ENCODE measurements around the gene ALDH2.
"Not testable (repeated sequence)": the region's sequence is repeated elsewhere in the genome, so short reads cannot be mapped to it uniquely, and the experiment has no call there.

Gene ALDH2

GRCh38 chr12:111798182-111798581 lies 31.4 kb downstream of the ALDH2 start:
- Histone ChIP-seq H3K27me3 (ENCODE audit: control insufficient read depth, insufficient read depth, low read length) (no peaks in the 10 kb centered on the region), H3K9me3 (ENCODE audit: control insufficient read depth, insufficient read depth, low read length) (no peaks in the 10 kb centered on the region), H3K9ac (ENCODE audit: low read depth, low read length) (no peak overlapping the region), H3K4me1 (ENCODE audit: control insufficient read depth, insufficient read depth, low read length) (no peaks in the 10 kb centered on the region), H3K36me3 (ENCODE audit: control insufficient read depth, insufficient read depth, low read length) (peaks cover 19% of the 10 kb centered on the region), H3K4me3 (ENCODE audit: low read depth, low read length) (no peak overlapping the region)

GRCh38 chr12:111799758-111800157 lies 33.0 kb downstream of the ALDH2 start:
- Histone ChIP-seq H3K27me3 (ENCODE audit: control insufficient read depth, insufficient read depth, low read length) (no peaks in the 10 kb centered on the region), H3K36me3 (ENCODE audit: control insufficient read depth, insufficient read depth, low read length) (peaks cover 22% of the 10 kb centered on the region), H3K9ac (ENCODE audit: low read depth, low read length) (no peak overlapping the region), H3K9me3 (ENCODE audit: control insufficient read depth, insufficient read depth, low read length) (no peaks in the 10 kb centered on the region), H3K4me1 (ENCODE audit: control insufficient read depth, insufficient read depth, low read length) (no peaks in the 10 kb centered on the region), H3K4me3 (ENCODE audit: low read depth, low read length) (no peak overlapping the region)

GRCh38 chr12:111803038-111803626 lies 36.4 kb downstream of the ALDH2 start:
- Histone ChIP-seq H3K9ac (ENCODE audit: low read depth, low read length) (no peak overlapping the region), H3K36me3 (ENCODE audit: control insufficient read depth, insufficient read depth, low read length) (peaks cover 22% of the 10 kb centered on the region), H3K4me1 (ENCODE audit: control insufficient read depth, insufficient read depth, low read length) (no peaks in the 10 kb centered on the region), H3K4me3 (ENCODE audit: low read depth, low read length) (no peak overlapping the region), H3K27me3 (ENCODE audit: control insufficient read depth, insufficient read depth, low read length) (no peaks in the 10 kb centered on the region), H3K9me3 (ENCODE audit: control insufficient read depth, insufficient read depth, low read length) (no peaks in the 10 kb centered on the region)

GRCh38 chr12:111803851-111804250 lies 37.1 kb downstream of the ALDH2 start:
- H3K9me3 ChIP-seq (ENCODE audit: control insufficient read depth, insufficient read depth, low read length), result no peaks in the 10 kb centered on the region
- no peaks in the 10 kb centered on the region for H3K4me1 ChIP-seq (ENCODE audit: control insufficient read depth, insufficient read depth, low read length)
- H3K27me3 ChIP-seq (ENCODE audit: control insufficient read depth, insufficient read depth, low read length), result no peaks in the 10 kb centered on the region
- H3K36me3 ChIP-seq (ENCODE audit: control insufficient read depth, insufficient read depth, low read length), result peaks cover 20% of the 10 kb centered on the region
- H3K4me3 ChIP-seq (ENCODE audit: low read depth, low read length), result no peak overlapping the region
- H3K9ac ChIP-seq (ENCODE audit: low read depth, low read length), result no peak overlapping the region

- no peak overlapping the region for H3K4me3 ChIP-seq (ENCODE audit: low read depth, low read length)
- no peak overlapping the region for H3K9ac ChIP-seq (ENCODE audit: low read depth, low read length)
- H3K4me1 ChIP-seq (ENCODE audit: control insufficient read depth, insufficient read depth, low read length), result no peaks in the 10 kb centered on the region
- H3K36me3 ChIP-seq (ENCODE audit: control insufficient read depth, insufficient read depth, low read length), result peaks cover 16% of the 10 kb centered on the region
- no peaks in the 10 kb centered on the region for H3K9me3 ChIP-seq (ENCODE audit: control insufficient read depth, insufficient read depth, low read length)
- H3K27me3 ChIP-seq (ENCODE audit: control insufficient read depth, insufficient read depth, low read length), result no peaks in the 10 kb centered on the region
These were observed 39.6 kb downstream of the ALDH2 start for GRCh38 chr12:111806304-111806703.

- no peak overlapping the region for H3K4me3 ChIP-seq (ENCODE audit: low read depth, low read length)
- peaks cover 12% of the 10 kb centered on the region for H3K36me3 ChIP-seq (ENCODE audit: control insufficient read depth, insufficient read depth, low read length)
- no peak overlapping the region for H3K9ac ChIP-seq (ENCODE audit: low read depth, low read length)
- H3K27me3 ChIP-seq (ENCODE audit: control insufficient read depth, insufficient read depth, low read length), result no peaks in the 10 kb centered on the region
- no peaks in the 10 kb centered on the region for H3K4me1 ChIP-seq (ENCODE audit: control insufficient read depth, insufficient read depth, low read length)
- H3K9me3 ChIP-seq (ENCODE audit: control insufficient read depth, insufficient read depth, low read length), result no peaks in the 10 kb centered on the region
These were observed 40.5 kb downstream of the ALDH2 start for GRCh38 chr12:111807232-111807631.

GRCh38 chr12:111812881-111813741 lies 46.4 kb downstream of the ALDH2 start:
- Histone ChIP-seq H3K36me3 (ENCODE audit: control insufficient read depth, insufficient read depth, low read length) (peaks cover 3% of the 10 kb centered on the region), H3K27me3 (ENCODE audit: control insufficient read depth, insufficient read depth, low read length) (no peaks in the 10 kb centered on the region), H3K9me3 (ENCODE audit: control insufficient read depth, insufficient read depth, low read length) (no peaks in the 10 kb centered on the region), H3K4me1 (ENCODE audit: control insufficient read depth, insufficient read depth, low read length) (no peaks in the 10 kb centered on the region), H3K4me3 (ENCODE audit: low read depth, low read length) (no peak overlapping the region), H3K9ac (ENCODE audit: low read depth, low read length) (no peak overlapping the region)

- no peak overlapping the region for H3K4me3 ChIP-seq (ENCODE audit: low read depth, low read length)
- H3K27me3 ChIP-seq (ENCODE audit: control insufficient read depth, insufficient read depth, low read length), result no peaks in the 10 kb centered on the region
- peaks cover 10% of the 10 kb centered on the region for H3K4me1 ChIP-seq (ENCODE audit: control insufficient read depth, insufficient read depth, low read length)
- no peak overlapping the region for H3K9ac ChIP-seq (ENCODE audit: low read depth, low read length)
- no peaks in the 10 kb centered on the region for H3K9me3 ChIP-seq (ENCODE audit: control insufficient read depth, insufficient read depth, low read length)
- H3K36me3 ChIP-seq (ENCODE audit: control insufficient read depth, insufficient read depth, low read length), result no peaks in the 10 kb centered on the region
These were observed 49.4 kb downstream of the ALDH2 start for GRCh38 chr12:111816065-111816615.

- H3K4me1 ChIP-seq (ENCODE audit: control insufficient read depth, insufficient read depth, low read length); H3K36me3 ChIP-seq (ENCODE audit: control insufficient read depth, insufficient read depth, low read length); H3K9me3 ChIP-seq (ENCODE audit: control insufficient read depth, insufficient read depth, low read length); H3K9ac ChIP-seq (ENCODE audit: low read depth, low read length); H3K4me3 ChIP-seq (ENCODE audit: low read depth, low read length); H3K27me3 ChIP-seq (ENCODE audit: control insufficient read depth, insufficient read depth, low read length): not testable (repeated sequence)
These were observed 50.2 kb downstream of the ALDH2 start for GRCh38 chr12:111816898-111817297.

- Histone ChIP-seq H3K9me3 (ENCODE audit: control insufficient read depth, insufficient read depth, low read length) (no peaks in the 10 kb centered on the region), H3K27me3 (ENCODE audit: control insufficient read depth, insufficient read depth, low read length) (no peaks in the 10 kb centered on the region), H3K4me3 (ENCODE audit: low read depth, low read length) (no peak overlapping the region), H3K4me1 (ENCODE audit: control insufficient read depth, insufficient read depth, low read length) (peaks cover 15% of the 10 kb centered on the region), H3K36me3 (ENCODE audit: control insufficient read depth, insufficient read depth, low read length) (no peaks in the 10 kb centered on the region), H3K9ac (ENCODE audit: low read depth, low read length) (no peak overlapping the region)
These were observed 51.6 kb downstream of the ALDH2 start for GRCh38 chr12:111818340-111818739.

- no peaks in the 10 kb centered on the region for H3K9me3 ChIP-seq (ENCODE audit: control insufficient read depth, insufficient read depth, low read length)
These were observed 52.7 kb downstream of the ALDH2 start for GRCh38 chr12:111819191-111820158.

More at GRCh38 chr12:111819191-111820158, 52.7 kb downstream of the ALDH2 start:
- Histone ChIP-seq H3K9ac (ENCODE audit: low read depth, low read length) (no peak overlapping the region), H3K36me3 (ENCODE audit: control insufficient read depth, insufficient read depth, low read length) (no peaks in the 10 kb centered on the region), H3K27me3 (ENCODE audit: control insufficient read depth, insufficient read depth, low read length) (no peaks in the 10 kb centered on the region), H3K4me3 (ENCODE audit: low read depth, low read length) (no peak overlapping the region), H3K4me1 (ENCODE audit: control insufficient read depth, insufficient read depth, low read length) (peaks cover 21% of the 10 kb centered on the region)

All from iPS-15b (cell line).